Neural progenitor cell (in vitro differentiated cells): ENCODE data around the gene MIOX. TPM values are rescaled to one million over a fixed set of nuclear protein-coding genes. Genes with fewer than 3 reads are reported as not detected.

ENCODE experiments used
- DNase-seq: peaks from one replicate; pipeline ENCODE4 v3.0.0-alpha.2; 2016; ENCODE audit warnings: low spot score
- H2AFZ ChIP-seq: fragments of 200-600 bp; sonication (generic); replicated peaks from 2 replicates; pipeline ENCODE4 v1.6.1; 2016; ENCODE audit warnings: antibody characterized with exemption
- H3F3A ChIP-seq: fragments of 200-600 bp; sonication (generic); 2 replicates; pipeline ENCODE4 v1.6.1; 2016; ENCODE audit warnings: antibody characterized with exemption, low read depth
- H3K27ac ChIP-seq: fragments of 200-600 bp; sonication (generic); 2 replicates; pipeline ENCODE4 v1.5.1; 2016; ENCODE audit warnings: mild to moderate bottlenecking
- H3K27me3 ChIP-seq: fragments of 200-600 bp; sonication (generic); 2 replicates; pipeline ENCODE4 v1.6.1; 2016; ENCODE audit warnings: mild to moderate bottlenecking, moderate library complexity
- H3K36me3 ChIP-seq: fragments of 200-600 bp; sonication (generic); 2 replicates; pipeline ENCODE4 v1.5.1; 2016
- H3K4me1 ChIP-seq: fragments of 200-600 bp; sonication (generic); 2 replicates; pipeline ENCODE4 v1.6.1; 2016; ENCODE audit warnings: mixed run types
- H3K4me2 ChIP-seq: fragments of 200-600 bp; sonication (generic); 2 replicates; pipeline ENCODE4 v1.6.1; 2016
- H3K4me3 ChIP-seq: fragments of 200-600 bp; sonication (generic); 2 replicates; pipeline ENCODE4 v1.5.1; 2016
- H3K79me2 ChIP-seq: fragments of 200-600 bp; sonication (generic); 2 replicates; pipeline ENCODE4 v1.6.1; 2016; ENCODE audit warnings: low read depth
- H3K9ac ChIP-seq: fragments of 200-600 bp; sonication (generic); 2 replicates; pipeline ENCODE4 v1.6.1; 2016
- H3K9me3 ChIP-seq: fragments of 200-600 bp; sonication (generic); 2 replicates; pipeline ENCODE4 v1.5.1; 2016; ENCODE audit warnings: low read depth
- H4K20me1 ChIP-seq: fragments of 200-600 bp; sonication (generic); 2 replicates; pipeline ENCODE4 v1.6.1; 2016; ENCODE audit warnings: low read depth
- H3K27ac Mint-ChIP-seq: 3 replicates; pipeline ENCODE4 v1.8.0; 2021; ENCODE audit warnings: mixed read lengths
- H3K27me3 Mint-ChIP-seq: 2 replicates; pipeline ENCODE4 v1.8.0; 2022; ENCODE audit warnings: low read depth, mild to moderate bottlenecking, inconsistent platforms, moderate library complexity, mixed read lengths; ENCODE audit not compliant: insufficient read depth
- H3K36me3 Mint-ChIP-seq: 3 replicates; pipeline ENCODE4 v1.8.0; 2021; ENCODE audit warnings: mixed read lengths
- H3K4me1 Mint-ChIP-seq: 3 replicates; pipeline ENCODE4 v1.8.0; 2021; ENCODE audit warnings: mixed read lengths
- H3K4me3 Mint-ChIP-seq: 3 replicates; pipeline ENCODE4 v1.8.0; 2021; ENCODE audit warnings: mild to moderate bottlenecking, moderate library complexity, mixed read lengths
- H3K9me3 Mint-ChIP-seq: 3 replicates; pipeline ENCODE4 v1.8.0; 2020; ENCODE audit warnings: mixed read lengths
- EZH2 ChIP-seq: fragments of 200-600 bp; sonication (generic); IDR thresholded peaks from 2 replicates; pipeline ENCODE4 v1.6.1; 2017; ENCODE audit warnings: antibody characterized with exemption, mild to moderate bottlenecking, moderate library complexity
- EZH2phosphoT487 ChIP-seq: fragments of 200-600 bp; sonication (generic); IDR thresholded peaks from 2 replicates; pipeline ENCODE4 v1.6.1; 2017; ENCODE audit warnings: antibody characterized with exemption
- total RNA-seq: library from RNA; depleted of rRNA; stranded (reverse); fragments of >200 nt; gene quantifications from 2 replicates; pipeline ENCODE4 v1.2.3, GENCODE V29; 2015; ENCODE audit warnings: low replicate concordance
- TF ChIP-seq, protein P1 (sequence below): fragments of 200-600 bp; sonication (generic); IDR thresholded peaks from 2 replicates; pipeline ENCODE4 v1.5.1; 2017; ENCODE audit warnings: antibody characterized with exemption, mild to moderate bottlenecking

Gene MIOX
- total RNA-seq, 1 donor from 2014 or later = not detected

- Histone ChIP-seq H3K4me3 (no peak overlapping the region), H3K4me2 (no peak overlapping the region), H3K36me3 (no peaks in the 10 kb centered on the region), H3K27me3 (no peaks in the 10 kb centered on the region), H3K79me2 (no peaks in the 10 kb centered on the region), H3K4me1 (no peaks in the 10 kb centered on the region), H3K27ac (no peak overlapping the region), H3K9ac (no peak overlapping the region), H3K9me3 (no peaks in the 10 kb centered on the region), H2AFZ (no peak overlapping the region), H3F3A (no peaks in the 10 kb centered on the region), H4K20me1 (no peaks in the 10 kb centered on the region)
- Mint-ChIP-seq H3K4me1 (peaks cover 2% of the 10 kb centered on the region), H3K9me3 (no peaks in the 10 kb centered on the region), H3K27ac (peak overlapping the region; percentile 21), H3K36me3 (no peaks in the 10 kb centered on the region), H3K27me3 (no peaks in the 10 kb centered on the region), H3K4me3 (no peak overlapping the region)
- TF ChIP-seq EZH2 (no peak), EZH2phosphoT487 (no peak)
- TF ChIP-seq, protein P1, sequence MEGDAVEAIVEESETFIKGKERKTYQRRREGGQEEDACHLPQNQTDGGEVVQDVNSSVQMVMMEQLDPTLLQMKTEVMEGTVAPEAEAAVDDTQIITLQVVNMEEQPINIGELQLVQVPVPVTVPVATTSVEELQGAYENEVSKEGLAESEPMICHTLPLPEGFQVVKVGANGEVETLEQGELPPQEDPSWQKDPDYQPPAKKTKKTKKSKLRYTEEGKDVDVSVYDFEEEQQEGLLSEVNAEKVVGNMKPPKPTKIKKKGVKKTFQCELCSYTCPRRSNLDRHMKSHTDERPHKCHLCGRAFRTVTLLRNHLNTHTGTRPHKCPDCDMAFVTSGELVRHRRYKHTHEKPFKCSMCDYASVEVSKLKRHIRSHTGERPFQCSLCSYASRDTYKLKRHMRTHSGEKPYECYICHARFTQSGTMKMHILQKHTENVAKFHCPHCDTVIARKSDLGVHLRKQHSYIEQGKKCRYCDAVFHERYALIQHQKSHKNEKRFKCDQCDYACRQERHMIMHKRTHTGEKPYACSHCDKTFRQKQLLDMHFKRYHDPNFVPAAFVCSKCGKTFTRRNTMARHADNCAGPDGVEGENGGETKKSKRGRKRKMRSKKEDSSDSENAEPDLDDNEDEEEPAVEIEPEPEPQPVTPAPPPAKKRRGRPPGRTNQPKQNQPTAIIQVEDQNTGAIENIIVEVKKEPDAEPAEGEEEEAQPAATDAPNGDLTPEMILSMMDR = no peak
- no peak for DNase-seq
Observed at GRCh38 chr22:50490531-50491308, 4.1 kb downstream of the MIOX start.

DNA sequence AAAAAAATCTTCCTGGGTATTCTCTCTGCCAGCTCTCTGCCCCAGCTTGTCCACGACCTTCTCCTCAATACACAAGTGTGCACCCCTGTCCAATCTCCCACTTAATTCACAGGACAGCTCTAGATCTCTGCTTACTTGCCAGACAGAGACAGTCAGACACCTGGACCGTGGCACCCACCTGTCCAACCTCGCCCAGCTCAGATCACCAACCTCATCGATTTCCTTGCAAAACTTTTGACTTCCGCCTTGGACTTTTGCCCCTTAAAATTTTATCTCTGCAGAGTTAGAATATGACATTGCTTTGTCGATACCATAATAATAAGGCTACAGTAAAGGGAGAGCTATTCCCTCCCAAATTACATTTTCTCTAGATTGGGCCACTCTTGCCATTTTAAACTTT, 10.4 kb downstream of the MIOX start:
- Histone ChIP-seq H3K4me1 (no peaks in the 10 kb centered on the region), H3K9me3 (no peaks in the 10 kb centered on the region), H2AFZ (no peak overlapping the region), H3K9ac (no peak overlapping the region), H3K4me3 (no peak overlapping the region), H3F3A (peaks cover 14% of the 10 kb centered on the region), H3K27me3 (no peaks in the 10 kb centered on the region), H3K27ac (no peak overlapping the region), H3K4me2 (no peak overlapping the region), H4K20me1 (no peaks in the 10 kb centered on the region), H3K36me3 (no peaks in the 10 kb centered on the region), H3K79me2 (no peaks in the 10 kb centered on the region)
- no peak for DNase-seq
- H3K36me3 Mint-ChIP-seq = peaks cover 3% of the 10 kb centered on the region
- H3K4me1 Mint-ChIP-seq = peaks cover 3% of the 10 kb centered on the region
- no peaks in the 10 kb centered on the region for H3K9me3 Mint-ChIP-seq
- peaks cover 3% of the 10 kb centered on the region for H3K27me3 Mint-ChIP-seq
- H3K4me3 Mint-ChIP-seq = no peak overlapping the region
- TF ChIP-seq, protein P1 = no peak
- TF ChIP-seq EZH2phosphoT487 (no peak), EZH2 (no peak)
- no peak overlapping the region for H3K27ac Mint-ChIP-seq

DNA sequence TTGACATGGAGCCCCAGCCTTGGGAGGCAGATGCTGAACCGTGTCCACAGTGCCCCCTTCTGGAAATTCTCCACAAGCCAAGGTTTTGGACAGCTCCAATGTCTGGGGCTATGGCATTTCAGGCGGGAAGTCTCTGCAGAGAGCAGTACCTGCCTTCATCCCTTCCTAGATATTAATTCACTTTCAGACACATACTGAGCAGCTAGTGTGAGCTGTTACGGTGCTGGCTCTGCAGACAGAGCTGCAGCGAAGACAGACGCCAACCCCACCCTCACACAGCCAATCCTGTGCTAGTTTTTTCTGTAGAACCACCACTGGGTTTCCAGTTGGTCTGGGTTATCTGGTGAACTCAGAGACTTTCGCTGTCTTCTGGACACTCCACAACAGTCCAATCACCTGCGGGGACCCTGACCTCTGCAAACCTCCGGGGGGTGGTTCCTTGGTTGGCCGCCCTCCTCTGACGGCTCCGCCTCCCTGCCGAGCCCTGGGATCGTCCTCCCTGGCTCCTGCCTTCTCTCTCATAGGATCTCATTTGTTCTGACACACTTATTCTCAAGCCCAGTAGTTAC, 11.7 kb downstream of the MIOX start:
- Histone ChIP-seq H3K79me2 (no peaks in the 10 kb centered on the region), H4K20me1 (no peaks in the 10 kb centered on the region), H3K27ac (no peak overlapping the region), H3K27me3 (no peaks in the 10 kb centered on the region), H3K4me2 (peak overlapping the region; percentile 9), H3K9ac (no peak overlapping the region), H3F3A (peaks cover 14% of the 10 kb centered on the region), H3K9me3 (no peaks in the 10 kb centered on the region), H3K4me1 (no peaks in the 10 kb centered on the region), H3K36me3 (no peaks in the 10 kb centered on the region), H3K4me3 (no peak overlapping the region), H2AFZ (peak overlapping the region; percentile 59)
- peaks cover 3% of the 10 kb centered on the region for H3K4me1 Mint-ChIP-seq
- no peak overlapping the region for H3K4me3 Mint-ChIP-seq
- H3K27me3 Mint-ChIP-seq = peaks cover 3% of the 10 kb centered on the region
- no peaks in the 10 kb centered on the region for H3K9me3 Mint-ChIP-seq
- H3K27ac Mint-ChIP-seq = no peak overlapping the region
- TF ChIP-seq, protein P1 = peak; percentile 75
- TF ChIP-seq EZH2phosphoT487 = no peak
- H3K36me3 Mint-ChIP-seq = peaks cover 4% of the 10 kb centered on the region
- peak; percentile 86 for DNase-seq
